Erythroblast (primary cell): Measurements from ENCODE around the gene MTCL1.

ENCODE experiments used
- GATA1 ChIP-seq: IDR thresholded peaks from 2 replicates; pipeline ENCODE4 v1.6.1; 2011; ENCODE audit warnings: low read depth, mild to moderate bottlenecking, control low read depth, low read length, moderate library complexity
- POLR2A ChIP-seq: IDR thresholded peaks from 2 replicates; pipeline ENCODE4 v1.6.1; 2011; ENCODE audit warnings: mild to moderate bottlenecking, low read length

GRCh38 chr18:8702668-8703067, 2.7 kb upstream of the MTCL1 start:
- TF ChIP-seq POLR2A, result no peak
- TF ChIP-seq GATA1, result no peak
